Esophagus squamous epithelium (tissue), 4 donors: Measurements from ENCODE around the gene MEAK7.

Experiments
- POLR2A ChIP-seq, 4 donors: fragments of 450-650 bp; IDR thresholded peaks; one replicate each; pipeline ENCODE4 v1.6.1; 2017; ENCODE audit warnings: antibody characterized with exemption in 4 of 4, mild to moderate bottlenecking in 4 of 4, moderate library complexity in 3 of 4
- TF ChIP-seq, protein P1 (sequence below), 6 experiments: fragments of 450-650 bp in 4 of 6; fragments of 200-600 bp in 2 of 6; sonication (generic) in 2 of 6; IDR thresholded peaks; one replicate each; pipeline ENCODE4 v1.5.1; 2016 to 2019; ENCODE audit warnings: antibody characterized with exemption in 6 of 6, mild to moderate bottlenecking in 4 of 6, moderate library complexity in 4 of 6

- TF ChIP-seq, protein P1, sequence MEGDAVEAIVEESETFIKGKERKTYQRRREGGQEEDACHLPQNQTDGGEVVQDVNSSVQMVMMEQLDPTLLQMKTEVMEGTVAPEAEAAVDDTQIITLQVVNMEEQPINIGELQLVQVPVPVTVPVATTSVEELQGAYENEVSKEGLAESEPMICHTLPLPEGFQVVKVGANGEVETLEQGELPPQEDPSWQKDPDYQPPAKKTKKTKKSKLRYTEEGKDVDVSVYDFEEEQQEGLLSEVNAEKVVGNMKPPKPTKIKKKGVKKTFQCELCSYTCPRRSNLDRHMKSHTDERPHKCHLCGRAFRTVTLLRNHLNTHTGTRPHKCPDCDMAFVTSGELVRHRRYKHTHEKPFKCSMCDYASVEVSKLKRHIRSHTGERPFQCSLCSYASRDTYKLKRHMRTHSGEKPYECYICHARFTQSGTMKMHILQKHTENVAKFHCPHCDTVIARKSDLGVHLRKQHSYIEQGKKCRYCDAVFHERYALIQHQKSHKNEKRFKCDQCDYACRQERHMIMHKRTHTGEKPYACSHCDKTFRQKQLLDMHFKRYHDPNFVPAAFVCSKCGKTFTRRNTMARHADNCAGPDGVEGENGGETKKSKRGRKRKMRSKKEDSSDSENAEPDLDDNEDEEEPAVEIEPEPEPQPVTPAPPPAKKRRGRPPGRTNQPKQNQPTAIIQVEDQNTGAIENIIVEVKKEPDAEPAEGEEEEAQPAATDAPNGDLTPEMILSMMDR (IDR thresholded peaks at IDR 0.05), result no peak
- no peak for TF ChIP-seq POLR2A (IDR thresholded peaks at IDR 0.05)
These were observed 17.8 kb downstream of the MEAK7 start for GRCh38 chr16:84486551-84487235.
